HG03558 (cell line): ENCODE results near the gene GRK5.

ENCODE experiments used
- ATAC-seq: cut with Tn5 transposase; IDR thresholded peaks from one replicate; pipeline ENCODE4 v1.9.1; 2021; ENCODE audit warnings: moderate number of reproducible peaks; ENCODE audit not compliant: unreplicated experiment; ENCODE audit errors: extremely low read depth

Gene GRK5

GRCh38 chr10:119290301-119291048 is 83.1 kb downstream of the GRK5 start:
- ATAC-seq: no peak

- ATAC-seq: no peak
These were observed 84.0 kb downstream of the GRK5 start for GRCh38 chr10:119291223-119291900.

- no peak for ATAC-seq
These were observed 85.8 kb downstream of the GRK5 start for GRCh38 chr10:119292968-119293760.

- ATAC-seq: no peak
These were observed 89.3 kb downstream of the GRK5 start for GRCh38 chr10:119296703-119297102.

- ATAC-seq: no peak
These were observed 90.0 kb downstream of the GRK5 start for GRCh38 chr10:119297207-119297968.

- no peak for ATAC-seq
These were observed 91.4 kb downstream of the GRK5 start for GRCh38 chr10:119298810-119299209.

- ATAC-seq: no peak
These were observed 92.2 kb downstream of the GRK5 start for GRCh38 chr10:119299531-119299930.

GRCh38 chr10:119301397-119301796 is 94.0 kb downstream of the GRK5 start:
- no peak for ATAC-seq

GRCh38 chr10:119302172-119302571 is 94.8 kb downstream of the GRK5 start:
- ATAC-seq: no peak

- ATAC-seq: no peak
These were observed 95.4 kb downstream of the GRK5 start for GRCh38 chr10:119302591-119303253.

GRCh38 chr10:119303886-119304285 is 96.5 kb downstream of the GRK5 start:
- no peak for ATAC-seq

- no peak for ATAC-seq
These were observed 97.2 kb downstream of the GRK5 start for GRCh38 chr10:119304541-119304940.

GRCh38 chr10:119305860-119306513 is 98.6 kb downstream of the GRK5 start:
- no peak for ATAC-seq

GRCh38 chr10:119306514-119306951 is 99.2 kb downstream of the GRK5 start:
- peak; percentile 58 for ATAC-seq

- ATAC-seq: no peak
These were observed 99.6 kb downstream of the GRK5 start for GRCh38 chr10:119306986-119307392.

GRCh38 chr10:119308089-119308488 is 100.7 kb downstream of the GRK5 start:
- ATAC-seq: no peak

- no peak for ATAC-seq
These were observed 101.4 kb downstream of the GRK5 start for GRCh38 chr10:119308551-119309422.

- no peak for ATAC-seq
These were observed 102.0 kb downstream of the GRK5 start for GRCh38 chr10:119309423-119309770.
